HG02973 (cell line): ENCODE results near the gene KIAA1671.

ENCODE experiments used
- ATAC-seq: cut with Tn5 transposase; IDR thresholded peaks from one replicate; pipeline ENCODE4 v1.9.1; 2021; ENCODE audit warnings: moderate library complexity; ENCODE audit not compliant: unreplicated experiment

The KIAA1671 gene

DNA sequence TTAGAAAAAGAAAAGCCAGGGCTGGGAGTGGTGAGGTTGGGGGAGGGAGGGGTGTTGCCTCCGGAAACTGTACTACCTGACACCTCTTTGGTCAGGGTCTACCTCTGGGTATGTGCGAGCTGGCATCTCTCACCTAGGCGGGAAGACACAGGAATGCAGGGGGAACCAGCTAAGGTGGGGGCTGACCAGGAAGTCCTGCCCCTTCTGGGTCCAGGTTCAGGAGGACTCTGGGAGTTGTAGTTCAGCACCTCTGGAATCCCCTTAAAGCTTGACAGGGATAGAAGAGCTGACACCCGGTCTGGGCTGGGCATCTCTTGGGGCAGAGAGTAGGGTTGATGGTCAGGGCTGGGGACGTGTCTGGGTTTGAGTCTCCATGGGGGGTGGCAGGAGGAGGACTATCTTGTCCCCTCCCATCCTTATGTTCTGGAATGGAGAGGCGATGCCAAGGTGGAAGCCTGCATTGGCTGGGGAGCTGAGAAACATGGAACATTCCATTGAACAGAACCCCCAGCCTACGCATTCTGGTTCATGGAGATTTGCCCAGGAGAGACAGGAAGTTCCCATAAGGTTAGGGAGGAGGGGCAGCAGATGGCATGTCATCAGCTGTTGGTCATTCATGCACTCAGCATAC lies 2.1 kb upstream of the KIAA1671 start:
- no peak for ATAC-seq

DNA sequence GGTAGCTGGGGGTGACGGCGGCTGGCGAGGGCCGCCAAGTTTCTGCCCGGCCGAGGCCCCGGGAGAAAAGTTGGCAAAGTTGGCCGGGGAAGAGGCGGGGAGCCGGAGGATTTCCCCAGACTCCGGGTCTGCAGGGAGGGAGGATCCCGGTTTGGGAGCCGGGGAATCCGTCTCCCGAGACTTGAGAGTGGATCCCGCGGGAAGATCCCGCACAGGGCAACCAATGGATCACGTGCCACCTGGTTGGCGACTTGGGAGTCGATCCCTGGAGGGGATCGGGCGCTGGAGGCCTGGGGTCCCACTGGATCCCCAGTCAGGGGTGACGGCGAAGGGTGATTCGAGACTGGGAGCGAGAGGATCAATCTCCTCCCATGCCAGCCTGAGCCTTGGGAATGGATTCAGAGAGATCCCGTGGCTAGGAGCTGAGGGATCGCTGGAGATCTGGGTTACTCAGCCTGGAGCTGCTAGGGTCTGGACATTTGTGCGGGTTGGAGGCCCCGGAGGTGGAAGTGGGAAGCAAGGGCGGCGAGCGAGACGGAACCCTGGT lies 394 bp downstream of the KIAA1671 start:
- ATAC-seq: no peak

DNA sequence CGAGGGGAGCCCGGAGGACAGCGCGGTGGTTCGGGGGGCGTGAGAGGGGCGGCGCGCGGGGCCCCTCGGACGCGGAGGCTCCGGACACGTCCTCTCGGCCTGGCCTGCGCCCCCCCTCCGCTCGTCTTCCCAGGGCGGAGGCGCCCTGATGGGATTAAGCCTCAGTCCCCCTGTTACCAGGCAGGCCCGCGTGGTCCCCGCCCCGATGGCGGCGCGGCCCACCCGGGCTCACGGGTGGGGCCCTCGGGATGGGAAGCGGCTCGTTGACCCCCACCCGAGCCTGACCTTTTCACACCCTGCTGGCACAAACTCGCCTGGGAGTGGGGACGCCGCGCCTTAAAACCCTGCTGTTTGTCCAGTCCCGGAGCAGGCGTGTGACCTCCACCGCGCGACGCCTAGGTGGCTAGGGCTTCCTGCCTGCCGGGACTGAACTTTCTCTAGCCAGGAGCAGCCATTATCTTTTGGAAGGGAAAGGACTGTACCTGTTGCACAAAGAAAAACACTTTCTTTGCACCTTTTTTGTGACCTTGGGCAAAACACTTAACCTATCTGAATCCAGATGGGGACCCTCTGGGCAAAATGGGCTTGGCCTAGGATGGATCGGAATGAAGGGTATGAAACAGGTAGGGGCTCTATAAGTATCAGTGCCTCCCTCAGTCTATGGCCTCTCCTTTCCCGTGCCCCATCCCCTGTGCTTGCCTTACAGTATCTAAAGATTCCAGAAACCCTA lies 1.0 kb downstream of the KIAA1671 start:
- ATAC-seq: no peak

DNA sequence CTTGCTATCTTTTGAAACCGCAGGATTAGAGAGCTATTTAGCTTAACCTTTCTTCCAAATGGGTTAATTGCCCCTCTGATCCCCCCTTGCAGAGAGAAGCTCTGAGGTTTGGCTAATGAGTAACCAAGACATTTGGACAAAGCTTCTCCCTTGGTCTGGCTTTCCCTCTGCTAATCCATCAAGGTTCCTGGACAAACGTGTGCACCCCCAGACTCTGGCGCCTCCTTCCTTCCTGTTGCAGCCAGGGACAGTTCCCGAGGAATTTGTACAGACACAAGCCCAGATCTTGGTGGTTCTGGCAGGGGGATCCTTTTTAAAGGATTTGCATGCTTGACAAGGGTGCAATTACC lies 1.6 kb downstream of the KIAA1671 start:
- no peak for ATAC-seq

DNA sequence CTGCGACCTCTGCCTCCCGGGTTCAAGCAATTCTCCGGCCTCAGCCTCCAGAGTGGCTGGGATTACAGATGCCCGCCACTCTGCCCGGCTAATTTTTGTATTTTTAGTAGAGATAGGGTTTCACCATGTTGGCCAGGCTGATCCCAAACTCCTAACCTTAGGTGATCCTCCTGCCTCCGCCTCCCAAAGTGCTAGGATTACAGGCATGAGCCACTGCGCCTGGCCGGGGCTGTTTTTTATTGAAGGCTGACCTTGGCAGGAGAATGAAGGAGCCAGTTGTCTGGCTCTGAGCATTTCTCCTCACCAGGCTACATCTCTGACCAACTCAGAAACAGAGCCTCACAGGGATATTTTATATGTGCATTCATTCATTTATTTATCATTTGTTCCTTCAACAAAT lies 2.3 kb downstream of the KIAA1671 start:
- ATAC-seq: no peak

DNA sequence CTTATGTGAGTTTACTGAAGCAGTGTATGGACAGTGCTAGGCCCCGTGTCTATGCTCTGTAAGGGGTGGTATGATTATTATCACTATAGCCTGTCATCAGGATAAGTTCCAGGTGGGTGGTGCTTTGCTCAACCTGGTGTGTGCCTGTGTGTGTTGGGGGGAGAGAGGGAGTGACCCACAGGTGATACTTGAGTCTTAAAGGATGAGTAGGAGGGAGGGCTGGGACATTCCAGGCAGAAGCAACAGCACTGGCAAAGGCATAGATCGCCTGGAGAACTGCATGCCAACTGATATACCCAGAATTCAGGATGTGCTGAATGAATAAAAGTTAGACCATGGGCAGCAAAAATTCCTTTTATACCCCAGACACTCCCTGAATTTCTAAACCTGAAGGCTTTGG lies 4.5 kb downstream of the KIAA1671 start:
- ATAC-seq: no peak

DNA sequence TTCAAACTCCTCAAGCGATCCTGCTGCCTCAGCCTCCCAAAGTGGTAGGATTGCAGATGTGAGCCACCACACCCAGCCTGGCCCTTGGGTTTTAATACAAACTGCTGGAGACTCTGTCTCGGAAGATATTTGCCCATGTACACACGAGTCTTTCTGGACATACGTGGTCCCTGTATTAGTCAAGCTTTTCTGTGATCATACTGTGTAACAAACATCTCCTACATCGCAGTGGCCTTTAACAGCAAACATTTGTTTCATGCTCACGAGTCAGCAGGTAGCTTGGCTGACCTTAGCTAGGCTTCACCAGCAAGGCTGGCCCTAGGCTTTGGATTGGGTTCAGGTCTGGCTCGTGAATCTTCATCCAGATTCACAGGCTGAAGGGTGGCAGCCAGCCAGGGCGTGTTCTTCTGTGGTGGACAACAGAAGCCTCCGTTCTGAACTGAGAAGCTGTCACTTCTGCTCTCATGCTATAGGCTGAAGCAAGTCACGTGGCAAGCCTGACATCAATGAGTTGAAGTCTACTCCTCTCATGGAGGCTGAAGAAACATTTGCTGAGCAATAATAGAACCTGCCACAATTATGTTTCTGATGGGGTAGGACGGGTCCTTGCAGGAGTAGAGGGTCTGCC lies 8.8 kb downstream of the KIAA1671 start:
- ATAC-seq: no peak

DNA sequence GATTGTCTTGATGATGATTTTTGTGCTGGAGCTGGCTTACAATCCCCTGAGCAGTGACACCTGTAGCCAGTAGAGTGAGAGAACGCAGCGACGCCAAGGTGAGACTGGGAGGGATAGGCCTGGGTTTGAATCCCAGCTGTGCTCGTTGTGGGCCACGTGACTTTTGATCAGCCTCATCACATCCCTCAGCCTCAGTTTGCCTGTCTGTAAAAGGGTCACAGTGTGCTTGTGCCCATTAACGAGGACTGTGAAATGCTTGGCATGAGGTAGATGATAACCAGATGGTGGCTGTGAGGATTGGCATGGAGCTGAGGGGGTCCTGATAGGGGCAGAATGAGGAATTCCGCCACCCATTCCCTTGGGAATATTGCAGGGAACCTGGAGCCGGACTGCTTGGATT lies 9.6 kb downstream of the KIAA1671 start:
- no peak for ATAC-seq

DNA sequence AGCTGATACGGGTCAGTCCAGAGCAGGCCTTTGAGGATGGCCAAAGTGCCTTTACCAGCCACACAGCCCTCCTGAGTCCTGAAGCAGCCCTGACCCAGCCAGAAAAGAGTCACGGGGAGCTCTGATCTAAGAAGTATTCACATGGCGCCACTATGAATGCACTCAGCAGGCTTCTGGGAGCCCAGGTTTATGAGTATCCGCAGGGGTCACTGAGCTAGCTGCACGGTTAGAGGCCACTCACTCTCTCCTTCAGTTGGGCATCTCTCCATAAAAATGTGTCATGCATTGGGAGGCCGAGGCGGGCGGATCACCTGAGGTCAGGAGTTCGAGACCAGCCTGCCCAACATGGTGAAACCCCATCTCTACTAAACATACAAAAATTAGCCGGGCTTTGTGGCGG lies 10.3 kb downstream of the KIAA1671 start:
- no peak for ATAC-seq

DNA sequence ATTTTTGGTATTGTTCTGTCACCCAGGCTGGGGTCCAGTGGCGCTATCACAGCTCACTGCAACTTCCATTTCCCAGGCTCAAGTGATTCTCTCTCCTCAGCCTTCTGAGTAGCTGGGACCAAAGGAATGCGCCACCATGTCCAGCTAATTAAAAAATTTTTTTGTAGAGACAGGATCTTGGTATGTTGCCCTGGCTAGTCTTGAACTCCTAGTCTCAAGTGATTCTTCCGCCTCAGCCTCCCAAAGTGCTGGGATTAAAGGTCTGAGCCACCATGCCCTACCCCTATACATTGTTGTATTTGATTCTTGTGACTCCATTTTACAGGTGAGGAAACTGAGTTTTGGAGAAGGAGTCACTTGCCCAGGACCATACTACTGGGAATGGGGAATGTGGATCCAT lies 11.9 kb downstream of the KIAA1671 start:
- no peak for ATAC-seq

DNA sequence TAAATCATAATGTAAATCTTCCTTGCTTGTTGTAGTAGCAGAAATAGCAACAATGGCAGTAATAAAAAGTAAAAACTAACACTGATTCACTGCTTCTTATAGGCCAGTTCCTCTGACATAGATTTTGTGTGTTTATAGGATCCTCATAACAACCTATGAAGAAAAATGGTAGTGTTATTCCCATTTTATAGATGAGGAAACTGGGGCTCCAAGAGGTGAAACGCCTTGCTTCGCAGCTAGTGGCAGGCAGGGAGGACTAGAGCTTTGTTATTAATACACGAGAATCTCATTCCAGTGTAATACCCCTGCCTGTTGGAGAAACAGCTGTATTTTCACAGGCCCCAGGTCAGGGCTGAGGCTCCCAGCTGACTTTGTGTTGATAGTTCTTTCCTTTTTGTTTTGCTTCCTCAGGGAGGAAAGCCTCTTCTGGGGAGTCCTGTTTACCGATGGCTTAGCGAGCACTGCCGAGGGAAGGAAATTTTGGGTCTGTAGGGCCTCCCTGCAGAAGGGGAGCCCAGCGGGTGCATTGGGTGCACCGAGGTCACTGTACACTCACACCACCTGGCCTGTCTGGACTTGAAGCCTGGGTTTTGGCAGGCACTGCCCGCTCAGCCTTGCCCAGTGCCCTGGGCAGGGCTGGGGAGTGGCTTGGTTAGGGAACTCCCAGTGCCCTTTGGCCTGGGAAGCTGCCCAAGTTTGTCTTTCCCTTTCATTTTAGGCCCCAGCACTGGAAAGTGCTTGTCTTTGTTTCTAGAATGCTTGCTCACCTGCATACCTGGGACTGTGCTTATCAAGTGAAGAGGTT lies 13.5 kb downstream of the KIAA1671 start:
- ATAC-seq: no peak

DNA sequence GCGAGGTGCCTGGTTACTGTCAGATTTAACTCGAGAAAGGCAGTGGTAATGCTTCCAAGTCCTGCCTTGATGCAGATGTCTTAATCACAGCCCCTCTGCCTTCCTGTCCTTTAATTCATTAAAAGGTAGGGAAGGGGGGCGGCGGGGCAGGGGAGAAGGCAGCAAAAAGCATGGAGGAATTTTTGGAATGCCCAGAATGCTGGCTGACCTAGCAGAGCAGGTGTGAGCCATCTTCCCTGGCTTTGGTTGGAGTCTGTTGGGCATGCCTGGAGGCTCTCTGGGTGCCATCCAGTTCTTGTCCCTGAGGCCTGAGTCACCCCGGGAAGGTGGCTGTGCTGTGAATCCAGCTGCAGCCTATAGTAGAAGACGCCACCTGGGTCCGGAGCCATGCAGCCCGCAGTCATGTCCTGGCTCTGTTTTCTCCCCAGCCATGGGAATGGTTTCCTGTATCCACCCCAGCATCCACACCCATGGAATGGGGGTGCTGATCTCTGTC lies 15.6 kb downstream of the KIAA1671 start:
- no peak for ATAC-seq

DNA sequence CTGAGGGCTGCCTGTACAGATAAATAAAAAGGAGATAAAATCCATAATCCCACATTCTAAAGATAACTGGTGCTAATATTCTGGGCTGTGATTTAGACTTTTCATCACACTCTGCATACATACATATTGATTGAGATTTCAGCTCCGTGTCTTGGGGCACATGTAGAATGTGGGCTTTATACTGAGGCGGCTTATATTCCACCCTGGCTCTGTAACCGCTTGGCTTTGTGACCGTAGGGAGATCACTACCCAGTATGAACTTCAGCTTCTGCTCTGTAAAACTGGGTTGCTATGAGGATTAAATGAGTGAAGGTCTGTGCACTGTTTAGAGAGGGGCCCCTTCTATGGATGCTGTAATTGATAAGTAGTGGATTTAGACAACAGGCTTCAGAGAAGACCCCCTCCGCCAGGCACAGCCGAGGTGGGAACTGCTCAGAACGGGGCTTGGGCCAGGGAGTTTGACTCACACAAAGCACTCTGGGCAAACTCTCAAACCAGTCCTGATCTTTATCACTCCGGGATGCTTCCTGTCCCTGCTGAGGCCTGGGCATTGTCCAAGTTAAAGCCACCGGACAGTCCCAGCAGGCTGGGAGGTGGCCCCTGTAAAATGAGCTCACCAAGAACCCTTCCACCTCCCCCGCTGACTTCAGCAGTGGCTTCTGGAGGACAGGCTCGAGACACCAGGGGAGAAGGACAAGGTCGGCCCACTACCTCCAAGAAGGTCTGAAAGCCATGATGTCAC lies 17.2 kb downstream of the KIAA1671 start:
- no peak for ATAC-seq

DNA sequence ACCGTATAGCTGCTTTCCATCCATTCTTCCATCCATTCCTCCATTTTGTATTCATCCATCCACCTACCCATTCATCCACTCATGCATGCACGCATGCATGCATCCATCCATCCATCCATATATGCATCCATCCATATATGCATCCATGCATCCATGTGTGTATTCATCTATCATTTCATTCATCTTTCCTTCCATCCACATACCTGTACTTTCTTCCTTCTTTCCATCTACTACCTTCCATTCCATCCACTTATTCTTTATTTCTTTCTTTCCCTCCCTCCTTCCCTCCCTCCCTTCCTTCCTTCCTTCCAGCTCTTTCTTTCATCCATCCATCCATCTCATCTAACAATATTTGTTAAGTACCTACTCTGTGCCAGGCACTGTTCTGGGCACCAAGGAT lies 19.9 kb downstream of the KIAA1671 start:
- ATAC-seq: no peak

DNA sequence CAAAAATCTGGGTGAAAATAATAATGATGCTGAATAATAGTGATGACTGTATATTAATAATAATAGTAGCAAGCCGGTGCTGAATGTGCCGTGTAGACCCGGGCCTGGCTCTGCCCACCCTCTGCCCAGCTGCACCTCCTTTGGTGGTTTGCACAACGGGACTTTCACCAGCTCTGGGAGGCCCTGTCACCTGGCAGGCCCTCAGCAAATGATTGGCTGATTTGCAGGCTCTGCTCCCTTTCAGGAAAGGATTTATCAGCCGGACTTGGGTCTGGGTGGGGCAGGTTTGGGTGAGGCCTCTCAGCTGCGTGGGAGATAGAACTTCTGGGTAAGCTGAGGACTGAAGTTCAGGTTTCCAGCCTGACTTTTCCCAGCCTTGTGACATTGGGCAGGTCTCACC lies 21.4 kb downstream of the KIAA1671 start:
- ATAC-seq: no peak

DNA sequence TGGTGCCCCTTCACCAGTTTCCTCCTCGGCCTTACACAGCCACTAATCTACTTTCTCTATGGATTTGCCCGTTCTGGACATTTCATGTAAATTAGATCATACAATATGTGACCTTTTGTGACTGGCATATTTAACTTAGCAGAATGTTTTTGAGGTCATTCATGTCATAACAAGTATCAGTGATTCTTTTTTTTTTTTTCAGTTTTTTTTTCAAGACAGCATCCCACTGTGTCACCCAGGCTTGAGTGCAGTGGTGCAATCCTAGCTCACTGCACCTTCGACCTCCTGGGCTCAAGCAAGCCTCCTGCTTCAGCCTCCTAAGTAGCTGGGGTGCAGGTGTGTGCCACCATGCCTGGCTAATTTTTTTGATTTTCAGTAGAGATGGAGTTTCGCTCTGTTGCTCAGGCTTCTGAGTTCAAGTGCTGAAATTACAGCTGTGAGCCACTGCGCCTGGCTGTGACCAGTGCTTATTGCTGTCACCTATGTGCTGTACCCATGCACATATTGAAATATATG lies 22.7 kb downstream of the KIAA1671 start:
- no peak for ATAC-seq

DNA sequence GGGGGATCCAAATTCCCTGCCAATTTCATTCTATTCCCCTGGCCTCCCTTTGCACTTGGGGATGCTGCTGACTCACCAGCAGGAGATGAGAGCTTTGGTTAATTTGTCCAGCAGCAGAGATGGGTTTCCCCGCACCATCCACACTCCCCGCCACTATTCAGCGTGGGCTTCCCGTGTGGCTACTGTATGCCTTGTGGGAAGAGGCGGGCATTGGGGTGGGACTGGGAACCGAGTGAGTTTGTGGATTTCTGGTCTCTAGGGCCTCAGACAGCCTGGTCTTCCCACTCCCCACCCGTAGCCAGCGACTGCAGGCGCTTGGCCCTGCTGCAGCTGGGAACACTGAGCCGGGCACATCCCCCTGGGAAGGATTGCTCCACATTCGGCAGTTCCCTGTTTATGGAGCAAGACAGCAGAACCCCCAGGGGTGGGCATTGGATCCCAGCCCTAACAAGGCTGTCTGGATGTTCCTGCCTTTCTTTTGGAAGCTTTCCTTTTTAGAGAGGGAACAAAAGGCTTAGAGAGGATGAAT lies 23.4 kb downstream of the KIAA1671 start:
- no peak for ATAC-seq

DNA sequence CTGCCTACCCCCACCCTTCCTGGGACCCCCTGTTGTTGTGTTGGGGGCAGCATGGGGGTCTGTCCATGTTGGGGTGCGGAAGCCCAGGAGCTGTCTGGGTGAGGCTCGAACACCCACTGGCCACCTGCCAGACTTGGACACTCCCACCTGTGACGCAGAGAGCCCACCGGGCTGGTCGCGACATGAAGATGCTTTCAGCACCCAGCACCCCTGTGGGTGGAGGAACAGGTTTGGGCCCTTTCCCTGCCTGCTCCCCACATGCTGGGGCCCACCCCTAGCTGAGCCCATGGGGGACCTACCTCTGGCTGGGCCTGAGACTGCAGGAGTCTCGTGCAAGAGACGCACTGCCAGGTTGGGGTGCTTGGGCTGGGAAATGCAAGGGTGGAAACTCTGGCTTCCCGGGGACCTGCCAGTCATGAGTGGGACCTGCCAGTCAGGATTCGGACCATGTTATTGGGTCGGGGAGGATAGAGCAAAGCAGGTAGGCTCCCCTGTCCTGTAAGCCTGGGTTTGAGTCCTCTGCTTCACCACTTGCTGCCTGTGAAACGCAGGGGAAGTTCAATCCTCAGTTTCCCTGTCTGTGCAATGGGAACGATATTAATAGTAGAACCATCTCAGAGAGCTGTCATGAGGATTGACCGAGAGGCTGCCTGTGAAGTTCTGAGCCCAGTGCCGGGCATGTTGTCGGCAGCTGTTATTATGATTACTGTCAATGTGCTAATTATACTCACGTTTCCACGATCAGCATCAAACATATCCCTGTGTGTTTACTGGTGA lies 24.1 kb downstream of the KIAA1671 start:
- no peak for ATAC-seq
